ENCODE data around the gene DUS1L. TPM values are rescaled to one million over a fixed set of nuclear protein-coding genes. Genes with fewer than 3 reads are reported as not detected.
"Not testable (repeated sequence)": the region's sequence is repeated elsewhere in the genome, so short reads cannot be mapped to it uniquely, and the experiment has no call there.

Gene DUS1L
- polyA plus RNA-seq, 4 donors = 52.7 to 105 (median 69.9) TPM

DNA sequence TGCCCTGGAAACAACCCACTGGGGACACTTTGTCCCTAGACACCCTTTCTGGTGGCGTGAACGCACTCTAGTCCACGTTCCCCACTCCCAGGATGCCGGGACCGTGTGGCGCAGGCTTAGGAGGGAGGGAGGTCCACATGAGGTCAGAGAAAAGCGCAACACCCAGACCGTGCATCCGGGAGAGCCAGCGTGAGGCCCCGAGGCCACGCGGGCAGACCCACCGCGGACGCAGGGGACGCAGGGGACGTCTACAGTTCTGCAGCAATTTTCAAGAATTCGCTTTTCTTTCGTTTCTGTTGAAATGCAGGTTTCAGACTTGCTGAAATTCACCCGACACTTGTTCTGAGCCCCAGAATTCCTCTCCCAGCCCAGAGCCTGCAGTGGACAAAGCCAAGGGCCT, 18.7 kb downstream of the DUS1L start:
- DNase-seq (ENCODE audit: low read depth in 4 of 4, low spot score in 3 of 4) = no peak

DNA sequence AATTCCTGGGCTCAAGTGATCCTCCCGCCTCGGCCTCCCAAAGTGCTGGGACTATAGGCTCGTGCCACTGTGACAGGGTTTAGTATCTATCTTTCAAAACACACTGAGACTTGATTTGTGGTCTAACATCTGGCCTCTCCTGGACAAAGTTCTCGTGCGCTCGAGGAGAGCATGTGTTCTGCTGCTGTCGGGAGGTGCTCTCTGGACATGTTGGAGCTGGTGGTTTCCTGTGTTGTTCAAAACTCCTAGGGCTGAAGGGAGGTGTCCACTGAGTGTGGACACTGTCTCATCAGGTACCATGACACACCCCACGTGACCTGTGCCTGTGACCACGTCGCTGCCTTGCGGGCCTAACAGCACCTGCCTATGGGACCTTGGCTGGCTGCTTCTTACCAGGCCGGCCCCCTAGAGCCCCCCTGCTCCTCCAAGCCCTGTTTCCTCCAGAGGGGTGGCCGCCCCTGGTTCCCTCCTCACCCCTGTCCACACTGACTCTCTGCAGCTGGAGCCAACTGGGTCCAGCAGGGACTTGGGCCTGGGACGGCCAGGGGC, 19.6 kb downstream of the DUS1L start:
- no peak for DNase-seq (ENCODE audit: low read depth in 4 of 4, low spot score in 3 of 4)

DNA sequence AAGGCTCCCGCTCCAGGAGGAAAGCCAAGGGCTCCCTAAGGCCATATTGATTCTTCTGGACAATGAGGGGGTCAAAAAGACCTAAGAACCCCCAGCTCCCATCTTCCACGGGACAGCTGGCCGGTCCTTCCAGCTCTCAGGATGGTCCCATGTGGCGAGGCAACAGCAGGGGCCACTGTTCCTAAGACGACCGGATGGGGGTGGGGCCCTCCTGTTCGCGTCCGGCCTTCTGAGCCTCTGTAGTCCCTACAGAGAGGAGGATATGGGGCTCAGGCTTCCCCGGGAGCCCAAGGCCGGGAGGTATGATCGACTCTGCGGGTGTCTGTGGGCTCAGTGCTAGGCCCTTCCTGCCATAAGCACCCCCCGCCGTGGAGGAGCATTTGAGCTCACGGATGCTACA, 22.1 kb downstream of the DUS1L start:
- DNase-seq (ENCODE audit: low read depth in 4 of 4, low spot score in 3 of 4) = no peak

DNA sequence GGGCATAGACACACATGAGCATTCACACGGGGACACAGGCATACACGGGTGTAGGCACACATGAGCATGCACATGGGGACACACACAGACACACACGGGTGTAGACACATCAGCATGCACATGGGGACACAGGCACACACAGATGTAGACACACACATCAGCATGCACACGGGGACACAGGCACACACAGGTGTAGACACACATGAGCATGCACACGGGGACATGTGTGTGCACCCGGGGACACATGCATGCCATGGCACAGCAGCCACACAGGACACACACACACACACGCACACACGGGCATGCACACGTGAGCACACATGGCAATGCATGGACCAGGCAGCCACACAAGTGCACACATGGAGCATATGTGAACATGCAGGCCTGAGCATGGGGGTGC, 23.0 kb downstream of the DUS1L start:
- DNase-seq (ENCODE audit: low read depth in 4 of 4, low spot score in 3 of 4) = no peak

DNA sequence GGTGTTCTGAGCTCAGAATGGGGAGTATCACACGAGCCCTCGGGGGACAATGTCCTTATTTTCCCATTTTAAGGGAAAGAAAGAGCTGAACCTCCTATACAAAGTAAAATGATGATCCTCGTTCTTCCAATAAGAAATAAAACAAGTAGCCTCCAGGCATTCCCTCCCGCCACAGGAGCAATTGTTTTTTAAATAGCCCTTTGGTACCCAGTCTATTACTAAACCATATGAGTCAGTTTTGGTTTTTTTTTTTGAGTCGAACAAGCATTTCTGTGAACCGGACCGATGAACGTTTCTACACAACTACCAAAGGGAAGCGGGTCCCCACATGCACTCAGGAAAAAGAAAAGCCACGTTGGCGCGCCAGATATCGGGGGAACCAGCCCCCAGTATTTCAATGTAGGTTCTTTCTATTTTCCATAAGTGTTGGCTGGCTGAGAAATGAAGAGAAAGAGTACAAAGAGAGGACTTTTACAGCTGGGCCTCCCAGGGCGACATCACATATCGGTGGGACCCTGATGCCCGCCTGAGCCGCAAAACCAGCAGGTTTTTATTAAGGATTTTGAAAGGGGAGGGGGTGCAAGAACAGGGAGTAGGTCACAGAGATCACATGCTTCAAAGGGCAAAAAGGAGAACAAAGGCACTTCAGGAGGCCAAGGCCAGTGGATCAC, 24.3 kb downstream of the DUS1L start:
- DNase-seq (ENCODE audit: low read depth in 4 of 4, low spot score in 3 of 4) = no peak

DNA sequence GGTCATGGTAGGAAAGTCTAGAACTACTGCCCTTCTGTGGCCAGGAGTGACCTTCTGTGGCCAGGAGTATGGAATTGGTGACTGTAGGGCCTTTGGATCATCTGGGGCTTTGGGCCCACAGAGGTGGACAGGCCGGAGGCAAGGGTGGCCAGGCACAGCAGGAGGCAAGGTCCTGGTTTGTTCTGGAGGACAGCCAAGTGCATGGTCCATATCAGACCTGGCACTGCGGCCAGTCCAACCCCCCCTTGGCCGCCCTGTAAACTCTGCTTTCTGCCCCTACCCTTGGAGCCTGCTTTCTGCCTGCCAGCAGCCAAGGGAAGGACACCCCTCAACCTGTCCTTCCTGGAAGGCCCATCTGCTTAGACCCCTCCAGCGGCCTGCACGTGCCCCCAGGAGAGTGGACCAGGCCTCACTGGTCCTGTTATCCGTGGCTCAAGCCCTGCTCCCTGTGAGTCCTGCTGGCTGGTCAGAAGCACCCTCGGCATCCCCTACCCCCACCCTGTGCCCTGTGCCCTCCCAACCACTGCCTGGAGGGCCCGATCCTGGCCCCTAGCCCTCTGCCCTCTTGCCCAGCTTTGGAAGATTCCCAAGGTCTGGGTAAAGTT, 25.8 kb downstream of the DUS1L start:
- DNase-seq (ENCODE audit: low read depth in 4 of 4, low spot score in 3 of 4) = no peak

- DNase-seq (ENCODE audit: low read depth in 4 of 4, low spot score in 3 of 4) = not testable (repeated sequence)
These were observed 26.7 kb downstream of the DUS1L start for GRCh38 chr17:82038796-82039409.

DNA sequence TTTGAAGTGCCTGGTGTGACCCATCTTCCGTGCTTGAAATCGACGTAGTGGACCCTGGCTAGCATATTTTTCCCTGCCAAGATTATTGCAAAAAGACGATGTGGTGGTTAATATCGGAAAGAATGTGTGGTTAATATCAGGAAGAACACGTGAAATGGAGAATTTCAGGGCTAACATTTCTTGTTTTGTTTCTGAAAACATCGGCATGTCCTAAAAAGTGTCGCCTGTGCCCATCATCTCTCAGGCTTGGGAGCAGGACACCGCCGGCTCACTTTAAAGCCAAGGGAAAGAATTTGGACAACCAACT, 27.8 kb downstream of the DUS1L start:
- no peak for DNase-seq (ENCODE audit: low read depth in 4 of 4, low spot score in 3 of 4)

GRCh38 chr17:82037092-82037888, 28.3 kb downstream of the DUS1L start, which contains the start of gene DCXR:
Gene DCXR, minus strand, starts transcription at chr17:82037697. Its CDS starts 15 bp downstream, at chr17:82037682.
- DNase-seq (ENCODE audit: low read depth in 4 of 4, low spot score in 3 of 4) = peak; percentile 88 to 91 (median 90)

- DNase-seq (ENCODE audit: low read depth in 4 of 4, low spot score in 3 of 4) = no peak
These were observed 28.9 kb downstream of the DUS1L start for GRCh38 chr17:82036634-82037091.

GRCh38 chr17:82035956-82036633, 29.5 kb downstream of the DUS1L start:
- DNase-seq (ENCODE audit: low read depth in 4 of 4, low spot score in 3 of 4) = no peak

DNA sequence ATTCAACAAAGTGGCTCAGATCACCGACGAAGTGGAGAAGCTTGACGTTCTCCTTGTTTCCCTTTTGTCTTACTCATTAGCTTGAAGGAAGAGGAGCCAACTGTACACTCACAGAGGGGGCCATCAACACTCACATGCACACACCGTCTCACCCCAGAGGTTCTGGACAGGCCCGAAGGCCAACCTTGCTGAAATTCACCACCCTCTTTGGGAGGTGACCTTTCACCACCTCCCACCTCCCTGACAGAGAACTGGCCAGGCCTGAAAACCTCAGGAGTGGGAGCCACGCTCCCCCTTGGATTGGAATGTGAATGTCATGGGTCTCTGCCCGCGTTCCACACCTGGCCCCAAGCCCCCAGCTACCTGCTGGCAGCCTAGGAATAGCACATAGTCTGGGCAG, 30.1 kb downstream of the DUS1L start:
- no peak for DNase-seq (ENCODE audit: low read depth in 4 of 4, low spot score in 3 of 4)

DNA sequence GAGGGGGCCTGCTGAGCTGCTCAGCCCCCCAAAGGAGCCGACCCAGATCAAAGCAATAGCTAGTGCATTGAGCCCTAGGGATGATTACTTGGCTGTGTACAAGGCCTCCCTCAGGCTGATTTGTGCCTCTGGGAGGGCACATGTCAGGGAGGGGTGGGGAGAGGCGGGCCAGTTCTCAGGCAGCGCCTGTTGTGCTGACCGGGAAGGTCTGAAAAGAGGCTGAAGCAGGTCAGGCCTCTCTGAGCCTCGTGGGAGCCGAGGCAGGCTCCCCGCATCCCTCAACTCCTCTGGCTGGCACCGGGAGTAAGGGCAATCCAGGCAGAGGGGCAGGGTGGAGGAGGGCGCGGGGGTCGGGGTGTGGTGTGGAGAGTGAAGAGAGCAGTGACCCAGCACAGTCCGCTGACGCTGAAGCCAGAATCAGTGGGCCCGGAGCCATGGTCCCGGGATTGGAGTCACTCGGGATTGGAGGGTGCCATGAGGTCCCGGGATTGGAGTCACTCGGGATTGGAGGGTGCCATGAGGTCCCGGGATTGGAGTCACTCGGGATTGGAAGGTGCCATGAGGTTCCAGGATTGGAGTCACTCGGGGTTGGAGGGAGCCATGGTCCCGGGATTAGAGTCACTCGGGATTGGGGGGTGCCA, 31.1 kb downstream of the DUS1L start:
- DNase-seq (ENCODE audit: low read depth in 4 of 4, low spot score in 3 of 4) = no peak

GRCh38 chr17:82033359-82034085, 32.1 kb downstream of the DUS1L start:
- no peak for DNase-seq (ENCODE audit: low read depth in 4 of 4, low spot score in 3 of 4)

GRCh38 chr17:82031885-82032627, 33.5 kb downstream of the DUS1L start:
- no peak for DNase-seq (ENCODE audit: low read depth in 4 of 4, low spot score in 3 of 4)

DNA sequence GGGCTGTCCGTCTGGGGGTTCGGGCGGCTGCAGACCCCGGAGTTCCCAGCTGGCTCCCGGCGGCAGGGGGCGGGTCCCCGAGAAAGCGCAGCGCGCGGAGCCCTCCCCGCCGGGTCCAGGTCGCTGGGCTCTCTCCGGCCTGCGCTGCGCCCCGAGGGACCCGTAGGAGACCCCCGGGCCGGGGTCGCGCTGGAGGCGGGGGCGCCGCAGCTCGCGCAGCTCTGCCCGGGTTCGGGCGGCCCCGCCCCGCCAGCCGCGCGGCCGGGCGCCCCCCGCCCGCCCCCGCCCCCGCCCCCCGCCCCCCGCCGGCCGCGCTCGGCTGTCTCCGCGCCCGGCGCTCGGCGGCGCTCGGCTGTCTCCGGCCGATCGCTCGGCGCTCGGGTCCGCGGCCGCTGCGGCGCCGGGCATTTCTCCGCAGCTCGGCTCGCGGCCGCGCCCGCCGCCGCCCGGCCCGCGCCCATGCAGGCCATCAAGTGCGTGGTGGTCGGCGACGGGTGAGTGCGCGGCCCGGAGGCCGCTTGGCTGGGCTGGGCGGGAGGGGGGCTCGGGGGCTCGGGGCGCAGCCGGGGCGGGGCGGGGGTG, 34.2 kb downstream of the DUS1L start, which contains the start of gene RAC3:
Gene RAC3, plus strand, starts transcription at position 376 of the 582 bp plus-strand sequence. Its CDS starts 84 bp downstream, at position 460.
- no peak for DNase-seq (ENCODE audit: low read depth in 4 of 4, low spot score in 3 of 4)

- no peak for DNase-seq (ENCODE audit: low read depth in 4 of 4, low spot score in 3 of 4)
These were observed 34.9 kb downstream of the DUS1L start for GRCh38 chr17:82030470-82031302.
